Psoas muscle (tissue), 8 donors: ENCODE measurements around the gene LRRTM4. TPM values are rescaled to one million over a fixed set of nuclear protein-coding genes. Genes with fewer than 3 reads are reported as not detected.

Experiments used
- ATAC-seq, 4 donors: fragments of 200-7000 bp; cut with Tn5 transposase; one replicate each; pipeline ENCODE4 v1.9.1; 2020; ENCODE audit warnings: moderate library complexity in 3 of 4, mild to moderate bottlenecking in 2 of 4
- DNase-seq, 2 donors: peaks; one replicate each; pipeline ENCODE4 v3.0.0-alpha.2; 2020
- H3K27ac ChIP-seq: fragments of 200-600 bp; one replicate; pipeline ENCODE4 v1.8.0; 2022
- H3K27me3 ChIP-seq, 3 donors: fragments of 200-600 bp in 1 of 3; one replicate each; pipeline versions ENCODE4 v1.6.1 to v1.8.0; 2013 to 2022; ENCODE audit warnings: low read length in 2 of 3, mild to moderate bottlenecking in 2 of 3, moderate library complexity in 1 of 3; ENCODE audit not compliant: insufficient read depth in 3 of 3
- H3K36me3 ChIP-seq, 2 donors: fragments of 200-600 bp in 1 of 2; one replicate each; pipeline versions ENCODE4 v1.6.1 to v1.8.0; 2013 to 2022; ENCODE audit warnings: low read depth in 1 of 2, mild to moderate bottlenecking in 1 of 2, moderate library complexity in 1 of 2; ENCODE audit not compliant: insufficient read depth in 1 of 2
- H3K4me1 ChIP-seq: fragments of 200-600 bp; one replicate; pipeline ENCODE4 v1.8.0; 2022
- H3K4me3 ChIP-seq: fragments of 200-600 bp; one replicate; pipeline ENCODE4 v1.8.0; 2022; ENCODE audit warnings: mild to moderate bottlenecking
- H3K9me3 ChIP-seq: fragments of 200-600 bp; one replicate; pipeline ENCODE4 v1.8.0; 2022
- CTCF ChIP-seq: fragments of 200-600 bp; IDR thresholded peaks from one replicate; pipeline ENCODE4 v1.8.0; 2022; ENCODE audit warnings: antibody characterized with exemption
- WGBS, 3 donors: extraction: QIAGEN DNeasy Blood & Tissue Kit; methylation state at CpG; one replicate each; pipeline versions ENCODE4 v1.1.6 to v1.1.7; 2013; 5-methylcytosine and 5-hydroxymethylcytosine counted together
- intact Hi-C, 2 donors: fragments of 100-400 bp; cut with DNase I; formaldehyde crosslinking; loops; one replicate each; pipeline versions ENCODE4 v1.11.0 to v1.14.2; 2022
- polyA plus RNA-seq, 3 donors: library from polyadenylated mRNA; stranded (reverse); fragments of 200-250 nt; gene quantifications; one replicate each; pipeline ENCODE4 v1.2.3, GENCODE V29; 2013
- total RNA-seq, 4 donors: library from RNA; stranded (reverse); fragmentation: NEBNext Ultra II Directional in 2 of 4; extraction: Animal tissue kit (Norgen Biotek cat#: 25700) in 2 of 4; gene quantifications; one replicate each; pipeline versions ENCODE4 v1.2.1 to v1.2.4, GENCODE V29; 2021 to 2023
- donor health status: healthy with polysubstance abuse.
- donor health status: DM: no; HTN: no; CAD: no; lungs with moderate emphysema.
- donor health status: Bipolar disorder and iron deficiency.
- donor health status: healthy.
- donor health status: DM: yes; HTN: yes; CAD: no.
- donor health status: DM: no; HTN: no; CAD: no.
- donor health status: DM: no; HTN: no; CAD: no.
- donor health status: DM: yes; HTN: yes; CAD: no.

The LRRTM4 gene
- total and polyA plus RNA-seq, 7 donors: 0.03 to 0.86 (median 0.25) TPM; not detected in 1

GRCh38 chr2:77271262-77271661, 250.9 kb downstream of the LRRTM4 start:
- intact Hi-C loops: no loop called here
- Histone ChIP-seq H3K9me3 (no peaks in the 10 kb centered on the region), H3K27me3 (no peaks in the 10 kb centered on the region), H3K4me3 (no peak overlapping the region), H3K4me1 (no peaks in the 10 kb centered on the region), H3K36me3 (no peaks in the 10 kb centered on the region), H3K27ac (no peak overlapping the region)
- ATAC-seq (no peak), DNase-seq (no peak)
- 85 to 89% (median 86%) methylated on average over 5 of the region's 5 CpGs for WGBS, 3 donors
- no peak for TF ChIP-seq CTCF

GRCh38 chr2:77270433-77270832, 251.7 kb downstream of the LRRTM4 start:
- ATAC-seq (no peak), DNase-seq (no peak)
- Histone ChIP-seq H3K36me3 (no peaks in the 10 kb centered on the region), H3K4me1 (no peaks in the 10 kb centered on the region), H3K4me3 (no peak overlapping the region), H3K27ac (no peak overlapping the region), H3K9me3 (no peaks in the 10 kb centered on the region), H3K27me3 (no peaks in the 10 kb centered on the region)
- intact Hi-C loops: no loop called here
- TF ChIP-seq CTCF: no peak
- 82 to 90% (median 85%) methylated on average over 3 of the region's 3 CpGs for WGBS, 3 donors

- ATAC-seq (no peak), DNase-seq (no peak)
- no peak overlapping the region for H3K27ac ChIP-seq
- 68 to 76% (median 76%) methylated on average over 3 of the region's 3 CpGs for WGBS, 3 donors
- H3K4me1 ChIP-seq: no peaks in the 10 kb centered on the region
- no peak overlapping the region for H3K4me3 ChIP-seq
- no peak for TF ChIP-seq CTCF
- H3K36me3 ChIP-seq: no peaks in the 10 kb centered on the region
- H3K27me3 ChIP-seq: no peaks in the 10 kb centered on the region
- H3K9me3 ChIP-seq: no peaks in the 10 kb centered on the region
- intact Hi-C loops: no loop called here
These were observed 253.6 kb downstream of the LRRTM4 start for GRCh38 chr2:77268626-77269025.

- intact Hi-C loops: no loop called here
- H3K27ac ChIP-seq: no peak overlapping the region
- no peak for ATAC-seq
- DNase-seq: no peak
- no peak overlapping the region for H3K4me3 ChIP-seq
- no peaks in the 10 kb centered on the region for H3K27me3 ChIP-seq
- H3K9me3 ChIP-seq: peaks cover 7% of the 10 kb centered on the region
- H3K4me1 ChIP-seq: no peaks in the 10 kb centered on the region
- no peaks in the 10 kb centered on the region for H3K36me3 ChIP-seq
- no peak for TF ChIP-seq CTCF
These were observed 289.2 kb downstream of the LRRTM4 start for GRCh38 chr2:77232909-77233425.

- Histone ChIP-seq H3K36me3 (no peaks in the 10 kb centered on the region), H3K27me3 (no peaks in the 10 kb centered on the region), H3K4me3 (no peak overlapping the region), H3K27ac (no peak overlapping the region), H3K4me1 (no peaks in the 10 kb centered on the region), H3K9me3 (no peaks in the 10 kb centered on the region)
- WGBS, 3 donors: 26 to 43% (median 30%) methylated on average over 1 of the region's 1 CpG
- no peak for TF ChIP-seq CTCF
- intact Hi-C loops: no loop called here
- DNase-seq (no peak), ATAC-seq (no peak)
These were observed 293.8 kb downstream of the LRRTM4 start for GRCh38 chr2:77228391-77228790.
